OCI-LY3 (cell line): Measurements from ENCODE around the gene ACTR1A.

ENCODE experiments used
- H2AFZ ChIP-seq: fragments of 200-600, 300-600 bp; shearing (Covaris generic); 2 replicates; pipeline ENCODE4 v1.6.0; 2014; ENCODE audit warnings: antibody characterized with exemption, low read depth, low read length
- H3K27ac ChIP-seq: fragments of 200-600, 300-600 bp; sonication (generic); 2 replicates; pipeline ENCODE4 v1.5.1; 2014; ENCODE audit warnings: mild to moderate bottlenecking, low read length, moderate library complexity, mixed read lengths
- H3K27me3 ChIP-seq: fragments of 200-600, 300-600 bp; sonication (generic); 2 replicates; pipeline ENCODE4 v1.6.1; 2014; ENCODE audit warnings: low read depth, low read length, mixed read lengths
- H3K36me3 ChIP-seq: fragments of 200-600, 300-600 bp; sonication (generic); replicated peaks from 2 replicates; pipeline ENCODE3; 2014; ENCODE audit warnings: low read depth, low read length, mixed read lengths
- H3K4me1 ChIP-seq: fragments of 300-600, 200-600 bp; sonication (generic); 2 replicates; pipeline ENCODE4 v1.6.1; 2014; ENCODE audit warnings: low read length, mixed read lengths
- H3K4me2 ChIP-seq: fragments of 200-600, 300-600 bp; sonication (generic); 2 replicates; pipeline ENCODE4 v1.6.1; 2014; ENCODE audit warnings: low read length, mixed read lengths
- H3K4me3 ChIP-seq: fragments of 300-600, 200-600 bp; sonication (generic); 2 replicates; pipeline ENCODE4 v1.5.1; 2014; ENCODE audit warnings: antibody characterized with exemption, mild to moderate bottlenecking, low read length, moderate library complexity
- H3K79me2 ChIP-seq: fragments of 300-600, 200-600 bp; shearing (Covaris generic); 2 replicates; pipeline ENCODE4 v1.6.1; 2014; ENCODE audit warnings: mild to moderate bottlenecking, low read length, mixed read lengths
- H3K9ac ChIP-seq: fragments of 300-600, 200-600 bp; shearing (Covaris generic); 2 replicates; pipeline ENCODE4 v1.6.0; 2014; ENCODE audit warnings: mild to moderate bottlenecking, low read length, moderate library complexity
- H3K9me3 ChIP-seq: fragments of 200-600, 300-600 bp; shearing (Covaris generic); 2 replicates; pipeline ENCODE4 v1.6.1; 2014; ENCODE audit warnings: low read length, mixed read lengths; ENCODE audit not compliant: insufficient read depth
- H4K20me1 ChIP-seq: fragments of 200-600, 300-600 bp; sonication (generic); 2 replicates; pipeline ENCODE4 v1.6.1; 2016; ENCODE audit warnings: low read length, mixed read lengths; ENCODE audit not compliant: insufficient read depth
- CTCF ChIP-seq: fragments of 200-600, 300-600 bp; sonication (generic); IDR thresholded peaks from 2 replicates; pipeline ENCODE4 v1.5.1; 2014; ENCODE audit warnings: antibody characterized with exemption, low read length, low read depth
- EZH2phosphoT487 ChIP-seq: fragments of 200-600 bp; shearing (Covaris generic); IDR thresholded peaks from 2 replicates; pipeline ENCODE4 v1.6.1; 2018; ENCODE audit warnings: antibody characterized with exemption, mixed run types, low read depth

The ACTR1A gene

GRCh38 chr10:102429468-102429867 is 73.0 kb downstream of the ACTR1A start:
- Histone ChIP-seq H2AFZ (no peak overlapping the region), H3K4me1 (peaks cover 34% of the 10 kb centered on the region), H3K36me3 (no peaks in the 10 kb centered on the region)

More at GRCh38 chr10:102429468-102429867, 73.0 kb downstream of the ACTR1A start:
- no peak overlapping the region for H3K9ac ChIP-seq
- H4K20me1 ChIP-seq, result no peaks in the 10 kb centered on the region
- no peaks in the 10 kb centered on the region for H3K27me3 ChIP-seq
- H3K4me3 ChIP-seq, result no peak overlapping the region
- TF ChIP-seq CTCF (no peak), EZH2phosphoT487 (no peak)
- H3K79me2 ChIP-seq, result peaks cover 15% of the 10 kb centered on the region
- H3K9me3 ChIP-seq, result no peaks in the 10 kb centered on the region
- no peak overlapping the region for H3K27ac ChIP-seq
- no peak overlapping the region for H3K4me2 ChIP-seq
